ENCODE results near the gene ATXN7.

DNA sequence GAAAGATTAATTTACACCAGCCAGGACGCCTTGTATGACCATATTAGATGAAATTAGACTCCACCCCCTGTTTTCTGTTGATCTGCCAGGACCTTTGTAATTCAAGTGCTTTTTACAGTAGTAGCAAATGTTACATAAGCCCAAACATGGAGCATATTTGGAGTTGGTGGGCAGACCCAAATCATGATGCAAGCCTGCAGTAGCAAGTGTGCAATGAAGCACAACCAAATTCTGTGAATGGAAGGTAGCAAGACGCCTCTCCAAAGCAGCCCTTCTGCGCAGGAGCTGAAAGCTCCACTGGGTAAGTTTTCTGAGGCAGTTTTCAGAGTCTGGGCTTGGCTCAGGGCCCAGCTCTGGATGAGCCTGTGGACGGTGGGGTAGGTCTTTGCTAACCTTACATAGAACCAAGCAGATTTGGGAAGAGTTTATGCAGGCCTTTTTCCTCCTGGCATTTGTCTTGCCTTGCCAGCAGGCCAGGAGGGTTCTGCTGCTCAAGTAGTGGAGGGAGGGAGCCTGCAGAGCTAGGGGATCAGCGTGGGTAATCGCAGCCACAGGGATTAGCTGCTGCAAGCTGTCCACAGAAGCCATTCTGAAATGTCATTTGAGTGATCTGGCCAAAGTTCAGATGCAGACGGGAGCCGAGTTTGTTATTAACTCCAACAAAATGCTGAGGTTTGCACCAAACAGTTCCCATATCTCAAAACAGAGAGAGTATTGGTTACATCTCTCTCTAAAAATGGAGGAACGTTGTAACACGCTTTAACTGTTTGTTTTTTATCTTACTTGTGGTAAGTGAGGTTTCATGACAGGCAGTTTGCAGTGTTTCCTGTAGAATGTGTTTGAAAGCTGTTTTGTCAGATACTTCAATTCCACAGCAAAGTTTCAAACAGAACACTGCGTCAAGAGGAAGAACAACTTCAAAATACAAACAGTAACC lies 104.3 kb downstream of the ATXN7 start:
- TF ChIP-seq POLR2A (IDR thresholded peaks at IDR 0.05): no peak
- no peak for TF ChIP-seq CTCF (IDR thresholded peaks at IDR 0.05)
- no peak for TF ChIP-seq POLR2AphosphoS5 (IDR thresholded peaks at IDR 0.05; ENCODE audit: insufficient read depth in 1 of 2, low read depth in 1 of 2)
